Stomach (tissue), 9 donors: Measurements from ENCODE around the gene RAI1. TPM values are rescaled to one million over a fixed set of nuclear protein-coding genes. Genes with fewer than 3 reads are reported as not detected.

Source experiments
- DNase-seq, 2 donors: peaks; one replicate each; pipeline versions ENCODE4 v3.0.0 to v3.0.0-alpha.2; 2013 to 2019
- H3K27ac ChIP-seq, 5 donors: fragments of 200-600 bp in 4 of 5; sonication (generic) in 4 of 5; one replicate each; pipeline ENCODE4 v1.5.1; 2013 to 2019; ENCODE audit warnings: mild to moderate bottlenecking in 1 of 5, moderate library complexity in 1 of 5
- H3K27me3 ChIP-seq, 3 donors: fragments of 200-600 bp; sonication (generic); one replicate each; pipeline ENCODE4 v1.5.1; 2017 to 2019; ENCODE audit warnings: mixed run types in 1 of 3
- H3K36me3 ChIP-seq, 4 donors: fragments of 200-600 bp; sonication (generic); 1 replicate in 3 of 4; 2 replicates in 1 of 4; pipeline ENCODE4 v1.5.1; 2016 to 2019
- H3K4me1 ChIP-seq, 4 donors: fragments of 200-600 bp; sonication (generic); one replicate each; pipeline ENCODE4 v1.5.1; 2016 to 2019
- H3K4me3 ChIP-seq, 4 donors: fragments of 200-600 bp; sonication (generic) in 3 of 4; one replicate each; pipeline ENCODE4 v1.5.1; 2016 to 2019; ENCODE audit warnings: mild to moderate bottlenecking in 1 of 4
- H3K9me3 ChIP-seq, 4 donors: fragments of 200-600 bp; sonication (generic); one replicate each; pipeline ENCODE4 v1.5.1; 2016 to 2019
- CTCF ChIP-seq, 7 experiments: fragments of 450-650 bp in 4 of 7; fragments of 200-600 bp in 3 of 7; sonication (generic) in 3 of 7; IDR thresholded peaks; one replicate each; pipeline ENCODE4 v1.5.1; 2016 to 2019; ENCODE audit warnings: antibody characterized with exemption in 7 of 7, control low read depth in 2 of 7, mild to moderate bottlenecking in 1 of 7
- EP300 ChIP-seq: sonication (generic); formaldehyde crosslinking; IDR thresholded peaks from one replicate; pipeline ENCODE4 v1.6.1; 2017; ENCODE audit warnings: antibody characterized with exemption
- POLR2A ChIP-seq, 4 donors: fragments of 450-650 bp; IDR thresholded peaks; one replicate each; pipeline ENCODE4 v1.6.1; 2016; ENCODE audit warnings: antibody characterized with exemption in 4 of 4, control low read depth in 2 of 4, mild to moderate bottlenecking in 1 of 4, moderate library complexity in 1 of 4
- POLR2AphosphoS5 ChIP-seq, 3 donors: sonication (generic); formaldehyde crosslinking; IDR thresholded peaks; one replicate each; pipeline ENCODE4 v1.6.1; 2016; ENCODE audit warnings: antibody characterized with exemption in 3 of 3
- WGBS, 5 donors: extraction: QIAGEN DNeasy Blood & Tissue Kit in 3 of 5; methylation state at CpG; one replicate each; pipeline versions ENCODE4 v1.1.5 to v1.1.7; 2013 to 2018; 5-methylcytosine and 5-hydroxymethylcytosine counted together
- intact Hi-C: fragments of 100-400 bp; cut with DNase I; formaldehyde crosslinking; loops from one replicate; pipeline ENCODE4 v1.15.1; 2023; ENCODE audit warnings: low total_unique reads
- polyA plus RNA-seq, 3 donors: library from polyadenylated mRNA; stranded (reverse); fragments of 200-250 nt; gene quantifications; one replicate each; pipeline ENCODE4 v1.2.3, GENCODE V29; 2013
- total RNA-seq, 5 donors: library from RNA; depleted of rRNA; stranded (reverse); fragments of >200 nt; gene quantifications; one replicate each; pipeline versions ENCODE4 v1.1.0 to v1.2.3, GENCODE V29; 2014 to 2016
- donor health status: healthy with polysubstance abuse.
- donor health status: Bipolar disorder and iron deficiency.
- donor health status: healthy.

The RAI1 gene
- total and polyA plus RNA-seq, 8 donors = 4.6 to 94.5 (median 28.3) TPM

- DNase-seq = no peak
- H3K27me3 ChIP-seq = peaks cover 0 to 29% (median 0%) of the 10 kb centered on the region in 3 donors
- H3K27ac ChIP-seq = peak overlapping the region in 1 of 5 donors; percentile 13
- H3K36me3 ChIP-seq = no peaks in the 10 kb centered on the region
- peaks cover 37 to 76% (median 49%) of the 10 kb centered on the region in 4 donors for H3K4me1 ChIP-seq
- intact Hi-C loops = no loop called here
- TF ChIP-seq POLR2A (IDR thresholded peaks at IDR 0.05) = no peak
- TF ChIP-seq CTCF (IDR thresholded peaks at IDR 0.05) = no peak
- TF ChIP-seq EP300 = no peak
- no peak for TF ChIP-seq POLR2AphosphoS5 (IDR thresholded peaks at IDR 0.05)
- H3K4me3 ChIP-seq = no peak overlapping the region
- WGBS, 5 donors = 70 to 88% (median 78%) methylated on average over 6 of the region's 6 CpGs
- H3K9me3 ChIP-seq = no peaks in the 10 kb centered on the region
Measured at GRCh38 chr17:17719199-17719940, 38.1 kb downstream of the RAI1 start.

- intact Hi-C loops = no loop called here
- peaks cover 0 to 34% (median 0%) of the 10 kb centered on the region in 3 donors for H3K27me3 ChIP-seq
- no peak overlapping the region for H3K4me3 ChIP-seq
- no peaks in the 10 kb centered on the region for H3K9me3 ChIP-seq
- H3K4me1 ChIP-seq = peaks cover 37 to 76% (median 49%) of the 10 kb centered on the region in 4 donors
- no peak for TF ChIP-seq EP300
- TF ChIP-seq CTCF (IDR thresholded peaks at IDR 0.05) = no peak
- TF ChIP-seq POLR2AphosphoS5 (IDR thresholded peaks at IDR 0.05) = no peak
- TF ChIP-seq POLR2A (IDR thresholded peaks at IDR 0.05) = no peak
- DNase-seq = no peak
- no peaks in the 10 kb centered on the region for H3K36me3 ChIP-seq
- 66 to 84% (median 72%) methylated on average over 3 of the region's 3 CpGs for WGBS, 5 donors
- peak overlapping the region in 2 of 5 donors; percentile 13 to 33 for H3K27ac ChIP-seq
Measured at GRCh38 chr17:17719966-17720543, 38.8 kb downstream of the RAI1 start.

GRCh38 chr17:17721140-17721668 is 39.9 kb downstream of the RAI1 start:
- intact Hi-C loops = no loop called here
- TF ChIP-seq POLR2A (IDR thresholded peaks at IDR 0.05) (no peak), POLR2AphosphoS5 (IDR thresholded peaks at IDR 0.05) (no peak), EP300 (no peak), CTCF (IDR thresholded peaks at IDR 0.05) (no peak)
- H3K27ac ChIP-seq = no peak overlapping the region
- peaks cover 37 to 76% (median 56%) of the 10 kb centered on the region in 4 donors for H3K4me1 ChIP-seq
- H3K4me3 ChIP-seq = no peak overlapping the region
- peaks cover 0 to 34% (median 0%) of the 10 kb centered on the region in 3 donors for H3K27me3 ChIP-seq
- no peaks in the 10 kb centered on the region for H3K9me3 ChIP-seq
- no peak for DNase-seq
- no peaks in the 10 kb centered on the region for H3K36me3 ChIP-seq
- 82 to 93% (median 84%) methylated on average over 2 of the region's 2 CpGs for WGBS, 5 donors

- DNase-seq = peak in 1 of 2 donors; percentile 85
- WGBS, 5 donors = 58 to 77% (median 68%) methylated on average over 44 to 68 of the region's 68 CpGs
- peaks cover 0 to 34% (median 0%) of the 10 kb centered on the region in 3 donors for H3K27me3 ChIP-seq
- H3K4me1 ChIP-seq = peaks cover 37 to 77% (median 56%) of the 10 kb centered on the region in 4 donors
- peak overlapping the region; percentile 51 to 68 (median 55) for H3K4me3 ChIP-seq
- TF ChIP-seq POLR2AphosphoS5 (IDR thresholded peaks at IDR 0.05) = no peak
- no peak for TF ChIP-seq CTCF (IDR thresholded peaks at IDR 0.05)
- TF ChIP-seq POLR2A (IDR thresholded peaks at IDR 0.05) = no peak
- TF ChIP-seq EP300 = no peak
- peaks cover 0 to 5% (median 0%) of the 10 kb centered on the region in 4 donors for H3K36me3 ChIP-seq
- peak overlapping the region in 2 of 5 donors; percentile 55 to 71 for H3K27ac ChIP-seq
- no peaks in the 10 kb centered on the region for H3K9me3 ChIP-seq
- intact Hi-C loops = no loop called here
Measured at GRCh38 chr17:17722081-17722905, 41.0 kb downstream of the RAI1 start.
